HepG2 (cell line): Measurements from ENCODE around the gene GRIA3. TPM values are rescaled to one million over a fixed set of nuclear protein-coding genes. Genes with fewer than 3 reads are reported as not detected.
A peak's percentile ranks its signal among the peaks of the same experiment; 100 is the strongest.

Source experiments
- ATAC-seq: fragments of 200-7000 bp; cut with Tn5 transposase; 3 replicates; pipeline ENCODE4 v1.9.1; 2020; ENCODE audit warnings: mild to moderate bottlenecking, moderate library complexity
- BruUV-seq: library from RNA; stranded (reverse); fragments of 400-500 nt; replicated peaks from 2 replicates; lab custom pipeline; 2021; lab: Mats Ljungman, UMichigan
- CTCF ChIA-PET: fragments of 300-600 bp; formaldehyde crosslinking; extraction: SDS; loops from one replicate; lab custom pipeline; 2021; ENCODE audit warnings: low total read pairs, inconsistent platforms, low intra/inter-chr PET ratio; lab: Yijun Ruan, JAX
- POLR2A ChIA-PET: fragments of 350-600 bp; sonication (Branson Sonifier 250); formaldehyde crosslinking; loops from one replicate; lab custom pipeline; 2020; ENCODE audit warnings: antibody characterized with exemption, inconsistent platforms; lab: Yijun Ruan, JAX
- DNase-seq: peaks from one replicate; pipeline ENCODE4 v3.0.0-alpha.2; 2015; ENCODE audit warnings: low spot score
- FAIRE-seq: peaks from 3 replicates; lab custom pipeline; 2011; peaks lifted over from hg19 to GRCh38; lab: Jason Lieb, UNC
- H2AFZ ChIP-seq: one replicate; pipeline ENCODE4 v1.6.1; 2011; ENCODE audit warnings: low read length, inconsistent platforms
- H3K27ac ChIP-seq: fragments of 300-600 bp; 3 replicates; pipeline ENCODE4 v1.8.0; 2011; ENCODE audit warnings: mixed run types, mild to moderate bottlenecking, mixed read lengths, low read length, inconsistent platforms; ENCODE audit not compliant: insufficient read depth; ENCODE audit errors: extremely low read length
- H3K27me3 ChIP-seq, 2 experiments: fragments of 200-600 bp in 1 of 2; 2 replicates in 1 of 2; 3 replicates in 1 of 2; pipeline versions ENCODE4 v1.6.0 to v1.8.0; 2011; ENCODE audit warnings: low read length in 2 of 2, mild to moderate bottlenecking in 2 of 2, moderate library complexity in 2 of 2, inconsistent platforms in 1 of 2; ENCODE audit not compliant: insufficient read depth in 2 of 2, control insufficient read depth in 1 of 2
- H3K36me3 ChIP-seq, 2 experiments: fragments of 200-600 bp in 1 of 2; replicated peaks in 1 of 2; 2 replicates in 1 of 2; 3 replicates in 1 of 2; pipeline versions ENCODE4 v1.5.1 to v1.8.0; 2011; ENCODE audit warnings: low read length in 2 of 2, inconsistent platforms in 1 of 2; ENCODE audit not compliant: insufficient read depth in 2 of 2, control insufficient read depth in 1 of 2
- H3K4me1 ChIP-seq: 2 replicates; pipeline ENCODE4 v1.5.1; 2012; ENCODE audit warnings: low read length, inconsistent platforms; ENCODE audit not compliant: insufficient read depth
- H3K4me2 ChIP-seq: 2 replicates; pipeline ENCODE4 v1.6.0; 2011; ENCODE audit warnings: low read depth, low read length, inconsistent platforms
- H3K4me3 ChIP-seq, 3 experiments: fragments of 200-600 bp in 1 of 3; sonication (generic), shearing (Covaris generic) in 1 of 3; replicated peaks in 1 of 3; 2 replicates each; pipeline ENCODE4 v1.5.1; 2011 to 2016; ENCODE audit warnings: low read length in 3 of 3, inconsistent platforms in 2 of 3, low read depth in 2 of 3, mild to moderate bottlenecking in 2 of 3, control low read depth in 1 of 3, mixed read lengths in 1 of 3; ENCODE audit not compliant: insufficient read depth in 1 of 3
- H3K79me2 ChIP-seq: one replicate; pipeline ENCODE4 v1.6.1; 2011; ENCODE audit warnings: low read length, inconsistent platforms; ENCODE audit not compliant: insufficient read depth
- H3K9ac ChIP-seq: 2 replicates; pipeline ENCODE4 v1.6.0; 2011; ENCODE audit warnings: mild to moderate bottlenecking, low read depth, low read length, inconsistent platforms; ENCODE audit not compliant: insufficient read depth
- H3K9me3 ChIP-seq: 2 replicates; pipeline ENCODE4 v1.5.1; 2012; ENCODE audit warnings: mild to moderate bottlenecking, low read length
- H4K20me1 ChIP-seq: 2 replicates; pipeline ENCODE4 v1.6.0; 2011; ENCODE audit warnings: inconsistent platforms, mild to moderate bottlenecking, low read length, moderate library complexity; ENCODE audit not compliant: insufficient read depth
- ATF7 ChIP-seq, 2 experiments: fragments of 450-650 bp in 1 of 2; sonication (generic) in 1 of 2; formaldehyde crosslinking in 1 of 2; IDR thresholded peaks; 2 replicates each; pipeline versions ENCODE4 v1.4.0 to v1.6.1; 2016 to 2020; ENCODE audit warnings: antibody characterized with exemption in 1 of 2, mild to moderate bottlenecking in 1 of 2, missing genetic modification reagents in 1 of 2
- EHMT2 ChIP-seq: fragments of 200-600 bp; sonication (generic); IDR thresholded peaks from 2 replicates; pipeline ENCODE4 v1.7.0; 2017; ENCODE audit warnings: antibody characterized with exemption, low read depth, low read length, borderline replicate concordance
- POLR2AphosphoS5 ChIP-seq: IDR thresholded peaks from 2 replicates; pipeline ENCODE4 v1.6.1; 2012; ENCODE audit warnings: low read depth, low read length
- SIX1 ChIP-seq: sonication (generic); formaldehyde crosslinking; IDR thresholded peaks from 2 replicates; pipeline ENCODE4 v1.4.0; 2020; ENCODE audit warnings: missing genetic modification reagents, borderline replicate concordance
- ZBTB21 ChIP-seq: sonication (generic); formaldehyde crosslinking; IDR thresholded peaks from 2 replicates; pipeline ENCODE4 v1.4.0; 2020; ENCODE audit warnings: missing genetic modification reagents
- WGBS: methylation state at CpG from one replicate; pipeline ENCODE4 v1.1.6; 2017; ENCODE audit warnings: low lambda C conversion rate; 5-methylcytosine and 5-hydroxymethylcytosine counted together
- in situ Hi-C: cut with HindIII; loops from 2 replicates; pipeline ENCODE4 v1.10.0; 2017; ENCODE audit warnings: low pct_unique_long_range_greater_than_20kb; ENCODE audit not compliant: extremely low pct_ligation_motif_present
- intact Hi-C: fragments of 100-400 bp; cut with micrococcal nuclease; formaldehyde crosslinking; loops from one replicate; pipeline ENCODE4 v1.10.0; 2022; ENCODE audit not compliant: unreplicated experiment
- polyA plus RNA-seq, 8 experiments: library from polyadenylated mRNA; depleted of rRNA in 3 of 8; stranded (reverse) in 7 of 8; unstranded in 1 of 8; fragments of >200 nt; fragmentation: Illumina TruSeq in 4 of 8; extraction: Trizol in 4 of 8; gene quantifications; 2 replicates each; pipeline versions ENCODE4 v1.2.1 to v1.2.3, GENCODE V29; 2011 to 2016; ENCODE audit warnings: low read depth in 4 of 8, missing spikeins in 1 of 8, mixed read lengths in 1 of 8; ENCODE audit not compliant: insufficient read depth in 1 of 8
- total RNA-seq, 5 experiments: library from RNA; depleted of rRNA; stranded (reverse); fragments of >200 nt; fragmentation: Illumina TruSeq; extraction: Trizol; gene quantifications; 2 replicates each; pipeline ENCODE4 v1.2.3, GENCODE V29; 2016; ENCODE audit warnings: low read depth in 1 of 5
- TF ChIP-seq, protein P1 (sequence below): sonication (generic); formaldehyde crosslinking; IDR thresholded peaks from 2 replicates; pipeline ENCODE4 v1.5.1; 2020; ENCODE audit warnings: missing genetic modification reagents, mild to moderate bottlenecking, borderline replicate concordance

The GRIA3 gene
- total and polyA plus RNA-seq, 2 of the 13 experiments (the other 11 are each of a cell fraction or from before 2014, with no cell fraction given), result not detected

GRCh38 chrX:123487669-123488068 lies 303.6 kb downstream of the GRIA3 start:
- in situ Hi-C loops, result no loop called here

DNA sequence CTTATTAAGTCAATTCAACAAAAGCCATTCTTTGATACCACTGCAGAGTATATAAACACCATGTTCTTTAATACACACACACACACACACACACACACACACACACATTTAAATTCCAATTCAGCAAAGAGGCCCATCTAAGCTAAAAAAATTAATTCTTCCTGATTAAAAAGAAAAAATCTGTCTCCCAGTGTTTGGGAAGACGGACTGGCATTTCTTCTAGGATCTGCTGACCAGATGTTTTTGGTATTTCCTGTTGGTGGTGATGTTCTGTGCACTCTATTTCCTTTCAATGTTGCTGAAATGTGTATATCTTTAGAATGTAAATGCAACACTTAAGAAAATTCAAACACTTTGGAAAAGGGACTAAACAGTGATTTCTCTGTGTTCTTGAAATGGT lies 304.9 kb downstream of the GRIA3 start:
- no peak for DNase-seq
- Histone ChIP-seq H3K9ac (no peak overlapping the region), H3K9me3 (no peaks in the 10 kb centered on the region), H3K79me2 (no peaks in the 10 kb centered on the region), H3K4me2 (no peak overlapping the region), H3K4me1 (no peaks in the 10 kb centered on the region), H3K27ac (no peak overlapping the region), H3K4me3 (no peak overlapping the region), H3K27me3 (no peaks in the 10 kb centered on the region), H2AFZ (no peak overlapping the region), H4K20me1 (no peaks in the 10 kb centered on the region), H3K36me3 (no peaks in the 10 kb centered on the region)
- CTCF ChIA-PET, result no interaction called here
- in situ Hi-C loops, result no loop called here
- no TSS peak for BruUV-seq
- WGBS, result 0% methylated on average over 1 of the region's 1 CpG
- POLR2A ChIA-PET, result no interaction called here
- no peak for ATAC-seq
- intact Hi-C loops, result no loop called here
- no peak for FAIRE-seq
- TF ChIP-seq, protein P1, sequence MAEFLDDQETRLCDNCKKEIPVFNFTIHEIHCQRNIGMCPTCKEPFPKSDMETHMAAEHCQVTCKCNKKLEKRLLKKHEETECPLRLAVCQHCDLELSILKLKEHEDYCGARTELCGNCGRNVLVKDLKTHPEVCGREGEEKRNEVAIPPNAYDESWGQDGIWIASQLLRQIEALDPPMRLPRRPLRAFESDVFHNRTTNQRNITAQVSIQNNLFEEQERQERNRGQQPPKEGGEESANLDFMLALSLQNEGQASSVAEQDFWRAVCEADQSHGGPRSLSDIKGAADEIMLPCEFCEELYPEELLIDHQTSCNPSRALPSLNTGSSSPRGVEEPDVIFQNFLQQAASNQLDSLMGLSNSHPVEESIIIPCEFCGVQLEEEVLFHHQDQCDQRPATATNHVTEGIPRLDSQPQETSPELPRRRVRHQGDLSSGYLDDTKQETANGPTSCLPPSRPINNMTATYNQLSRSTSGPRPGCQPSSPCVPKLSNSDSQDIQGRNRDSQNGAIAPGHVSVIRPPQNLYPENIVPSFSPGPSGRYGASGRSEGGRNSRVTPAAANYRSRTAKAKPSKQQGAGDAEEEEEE (CRISPR knock-in tag), result no peak
- TF ChIP-seq EHMT2, result no peak

More at GRCh38 chrX:123487669-123488068, 303.6 kb downstream of the GRIA3 start:
- H4K20me1 ChIP-seq, result no peaks in the 10 kb centered on the region
- no peaks in the 10 kb centered on the region for H3K27me3 ChIP-seq
- H3K9me3 ChIP-seq, result no peaks in the 10 kb centered on the region
- no peak for FAIRE-seq
- no peak for DNase-seq
- ATAC-seq, result no peak
- no peaks in the 10 kb centered on the region for H3K4me1 ChIP-seq
- H3K36me3 ChIP-seq, result no peaks in the 10 kb centered on the region
- H3K27ac ChIP-seq, result no peak overlapping the region
- CTCF ChIA-PET, result no interaction called here
- H3K4me3 ChIP-seq, result no peak overlapping the region
- no peak overlapping the region for H3K9ac ChIP-seq
- 31% methylated on average over 3 of the region's 3 CpGs for WGBS
- POLR2A ChIA-PET, result no interaction called here
- no peak overlapping the region for H3K4me2 ChIP-seq
- H2AFZ ChIP-seq, result no peak overlapping the region
- intact Hi-C loops, result no loop called here
- TF ChIP-seq ATF7 (IDR thresholded peaks at IDR 0.05) (peak; percentile 86), ATF7 (CRISPR knock-in tag; IDR thresholded peaks at IDR 0.05) (no peak), POLR2AphosphoS5 (no peak), ZBTB21 (CRISPR knock-in tag) (no peak), SIX1 (CRISPR knock-in tag) (no peak)
- TF ChIP-seq, all 625 proteins: peak for 1
- BruUV-seq, result no TSS peak
- no peaks in the 10 kb centered on the region for H3K79me2 ChIP-seq
